GM18951 (cell line): ENCODE data around the gene GGCX.
A peak's percentile ranks its signal among the peaks of the same experiment; 100 is the strongest.
"Not testable (repeated sequence)": the region's sequence is repeated elsewhere in the genome, so short reads cannot be mapped to it uniquely, and the experiment has no call there.

Experiments used
- POLR2A ChIP-seq: IDR thresholded peaks from 4 replicates; pipeline ENCODE4 v1.6.1; 2011; ENCODE audit warnings: mild to moderate bottlenecking; ENCODE audit not compliant: insufficient read length, insufficient read depth; ENCODE audit errors: extremely low read depth
- in situ Hi-C: fragments of 300-500 bp; cut with MboI; formaldehyde crosslinking; loops from one replicate; pipeline ENCODE4 v1.12.0; 2022; ENCODE audit warnings: low sequenced_read_pairs, mixed read lengths, inconsistent platforms; ENCODE audit not compliant: unreplicated experiment

The GGCX gene

GRCh38 chr2:85549826-85550225 is 11.5 kb downstream of the GGCX start:
- in situ Hi-C loops, result loop anchor here (5.0 kb wide), 1 partner anchor 128 kb away; no protein-coding TSS in a partner anchor
- TF ChIP-seq POLR2A, result no peak

GRCh38 chr2:85549095-85549494 is 12.2 kb downstream of the GGCX start:
- TF ChIP-seq POLR2A, result no peak
- in situ Hi-C loops, result no loop called here

DNA sequence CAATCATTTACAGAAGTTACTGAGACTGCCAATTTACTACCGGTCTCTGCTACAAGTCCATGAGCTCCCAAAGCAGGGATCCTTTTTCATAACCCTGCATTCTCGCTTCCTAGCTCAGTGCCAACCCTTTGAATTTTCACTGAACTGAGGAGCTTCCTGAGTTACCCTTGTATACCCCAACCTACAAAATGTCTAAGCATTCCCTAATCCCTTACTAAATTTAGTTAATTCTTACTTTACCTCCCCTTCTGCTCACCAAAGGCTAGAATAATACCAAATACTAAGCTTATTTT is 12.7 kb downstream of the GGCX start:
- no peak for TF ChIP-seq POLR2A
- in situ Hi-C loops, result no loop called here

GRCh38 chr2:85547859-85548607 is 13.3 kb downstream of the GGCX start:
- no peak for TF ChIP-seq POLR2A
- in situ Hi-C loops, result no loop called here

- TF ChIP-seq POLR2A, result peak; percentile 27
- in situ Hi-C loops, result no loop called here
These were observed 14.0 kb downstream of the GGCX start for GRCh38 chr2:85547089-85547858.

DNA sequence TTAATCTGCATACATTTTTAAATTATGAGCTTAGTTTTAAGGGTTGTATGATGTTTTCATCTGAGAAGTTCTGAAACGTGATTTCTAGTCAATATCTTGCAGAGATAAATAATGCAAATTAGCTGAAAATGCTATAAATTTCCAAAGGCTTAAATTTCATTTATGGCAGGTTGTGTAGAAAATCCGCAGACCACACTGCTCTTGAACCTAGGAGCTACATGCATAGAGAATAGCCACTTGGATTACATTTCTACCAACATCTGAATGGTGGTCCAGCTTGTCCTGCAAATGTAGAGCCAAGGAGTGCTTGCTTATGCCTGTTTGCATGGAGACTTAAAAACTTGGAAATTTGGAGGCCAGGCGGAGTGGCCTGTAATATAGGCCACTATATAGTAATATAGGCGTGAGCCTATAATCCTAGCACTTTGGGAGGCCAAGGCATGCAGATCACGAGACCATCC is 15.5 kb downstream of the GGCX start:
- TF ChIP-seq POLR2A, result no peak
- in situ Hi-C loops, result no loop called here

GRCh38 chr2:85544915-85545779 is 16.1 kb downstream of the GGCX start:
- in situ Hi-C loops, result not testable (repeated sequence)

DNA sequence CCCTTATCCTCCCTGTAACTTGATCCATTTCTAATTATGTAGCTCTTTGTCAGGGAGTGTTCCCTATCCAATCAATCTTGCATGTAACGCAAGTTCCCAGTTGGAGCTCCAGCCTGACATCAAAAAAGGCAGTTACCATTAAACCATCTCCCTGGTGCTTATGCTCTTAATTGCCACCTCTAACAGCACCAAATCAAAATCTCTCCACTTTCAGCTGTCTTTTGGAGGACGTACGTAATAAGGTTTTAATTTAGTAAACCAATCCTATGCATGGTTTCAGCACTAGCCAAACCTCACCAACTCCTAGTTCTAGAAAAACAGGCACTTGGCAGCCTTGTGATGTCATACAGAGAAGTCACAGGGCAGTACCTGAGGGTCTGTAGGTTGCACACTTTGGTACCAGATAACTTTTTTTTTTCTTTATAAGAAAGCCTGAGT is 17.0 kb downstream of the GGCX start:
- in situ Hi-C loops, result not testable (repeated sequence)

GRCh38 chr2:85542777-85543176 is 18.5 kb downstream of the GGCX start:
- TF ChIP-seq POLR2A, result no peak
- in situ Hi-C loops, result no loop called here

DNA sequence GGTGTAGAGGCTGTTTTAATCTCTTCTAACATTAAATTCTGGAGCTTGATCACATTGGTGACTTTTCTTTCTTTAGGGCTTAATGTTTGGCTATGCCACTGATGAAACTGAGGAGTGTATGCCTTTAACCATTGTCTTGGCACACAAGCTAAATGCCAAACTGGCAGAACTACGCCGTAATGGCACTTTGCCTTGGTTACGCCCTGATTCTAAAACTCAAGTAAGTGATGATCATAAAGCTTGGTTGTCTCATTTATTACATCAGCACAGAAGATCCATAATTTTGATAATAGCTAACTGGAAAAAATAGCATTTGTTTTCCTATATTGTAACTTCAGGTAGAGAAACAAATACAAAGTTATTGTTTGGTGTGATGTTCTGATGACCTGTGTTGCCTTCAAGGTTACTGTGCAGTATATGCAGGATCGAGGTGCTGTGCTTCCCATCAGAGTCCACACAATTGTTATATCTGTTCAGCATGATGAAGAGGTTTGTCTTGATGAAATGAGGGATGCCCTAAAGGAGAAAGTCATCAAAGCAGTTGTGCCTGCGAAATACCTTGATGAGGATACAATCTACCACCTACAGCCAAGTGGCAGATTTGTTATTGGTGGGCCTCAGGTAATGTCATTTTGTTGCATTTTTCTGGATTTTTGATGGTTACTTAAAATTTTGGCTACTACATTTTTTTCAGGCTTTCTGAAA is 19.4 kb downstream of the GGCX start:
- no peak for TF ChIP-seq POLR2A
- in situ Hi-C loops, result no loop called here

- in situ Hi-C loops, result no loop called here
These were observed 20.0 kb downstream of the GGCX start for GRCh38 chr2:85541262-85541661.

DNA sequence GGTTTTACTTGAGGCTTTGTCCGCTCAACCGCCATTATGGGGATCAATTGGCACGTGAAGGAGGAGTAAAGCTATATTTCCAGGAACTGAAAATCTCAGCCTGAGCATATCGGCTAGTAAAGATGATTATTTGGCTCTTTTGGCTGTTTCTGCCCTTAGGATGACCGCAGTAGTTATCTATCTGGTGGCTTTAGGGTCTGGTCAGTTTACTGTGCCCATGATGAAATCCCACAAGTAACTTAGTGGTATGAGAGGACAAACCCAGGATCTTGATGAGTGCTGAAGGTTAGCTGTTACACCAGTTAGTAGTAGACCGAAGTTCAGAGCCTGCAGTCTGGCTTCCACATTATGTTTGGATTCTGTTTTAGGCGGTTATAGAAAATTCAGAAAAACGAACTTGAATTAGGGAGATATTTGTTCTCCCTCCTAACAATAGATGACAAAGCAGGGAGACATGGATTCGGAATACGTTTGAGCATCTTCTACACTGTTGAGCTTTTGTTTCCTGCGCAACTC is 21.1 kb downstream of the GGCX start:
- TF ChIP-seq POLR2A, result no peak
- in situ Hi-C loops, result no loop called here

More at GRCh38 chr2:85541262-85541661, 20.0 kb downstream of the GGCX start:
- no peak for TF ChIP-seq POLR2A

- in situ Hi-C loops, result no loop called here
- no peak for TF ChIP-seq POLR2A
These were observed 21.7 kb downstream of the GGCX start for GRCh38 chr2:85539361-85540132.
